Smooth muscle cell (in vitro differentiated cells): ENCODE results near the gene RASEF. TPM values are rescaled to one million over a fixed set of nuclear protein-coding genes. Genes with fewer than 3 reads are reported as not detected.

Source experiments
- DNase-seq: peaks from one replicate; lab custom pipeline; 2025; ENCODE audit not compliant: unreplicated experiment; lab: John Stamatoyannopoulos, UW
- H2AFZ ChIP-seq: fragments of 200-600 bp; sonication (generic); 2 replicates; pipeline ENCODE4 v1.6.0; 2016; ENCODE audit warnings: antibody characterized with exemption, low read depth, mild to moderate bottlenecking
- H3F3A ChIP-seq: fragments of 200-600 bp; sonication (generic); 2 replicates; pipeline ENCODE4 v1.6.0; 2017; ENCODE audit warnings: antibody characterized with exemption, low read depth
- H3K27ac ChIP-seq: fragments of 200-600 bp; sonication (generic); 2 replicates; pipeline ENCODE4 v1.5.1; 2016; ENCODE audit warnings: low read depth, mild to moderate bottlenecking
- H3K27me3 ChIP-seq: fragments of 200-600 bp; sonication (generic); 2 replicates; pipeline ENCODE4 v1.6.1; 2016; ENCODE audit warnings: low read depth, mild to moderate bottlenecking
- H3K36me3 ChIP-seq: fragments of 200-600 bp; sonication (generic); 2 replicates; pipeline ENCODE4 v1.5.1; 2016; ENCODE audit warnings: low read depth
- H3K4me1 ChIP-seq: fragments of 200-600 bp; sonication (generic); 2 replicates; pipeline ENCODE4 v1.5.1; 2016; ENCODE audit warnings: low read depth
- H3K4me2 ChIP-seq: fragments of 200-600 bp; sonication (generic); 2 replicates; pipeline ENCODE4 v1.6.0; 2016; ENCODE audit warnings: mild to moderate bottlenecking
- H3K4me3 ChIP-seq: fragments of 200-600 bp; sonication (generic); 2 replicates; pipeline ENCODE4 v1.5.1; 2016; ENCODE audit warnings: mild to moderate bottlenecking
- H3K79me2 ChIP-seq: fragments of 200-600 bp; sonication (generic); 2 replicates; pipeline ENCODE4 v1.6.0; 2016; ENCODE audit warnings: low read depth, mild to moderate bottlenecking
- H3K9ac ChIP-seq: fragments of 200-600 bp; sonication (generic); 2 replicates; pipeline ENCODE4 v1.6.0; 2016; ENCODE audit warnings: low read depth
- H3K9me3 ChIP-seq: fragments of 200-600 bp; sonication (generic); replicated peaks from 2 replicates; pipeline ENCODE4 v1.5.1; 2016; ENCODE audit warnings: low read depth
- H4K20me1 ChIP-seq: fragments of 200-600 bp; sonication (generic); 2 replicates; pipeline ENCODE4 v1.6.0; 2016; ENCODE audit warnings: low read depth
- CTCF ChIP-seq: fragments of 200-600 bp; sonication (generic); IDR thresholded peaks from 2 replicates; pipeline ENCODE4 v1.5.1; 2017; ENCODE audit warnings: borderline replicate concordance, mild to moderate bottlenecking, antibody characterized with exemption; ENCODE audit not compliant: insufficient read depth, poor library complexity, severe bottlenecking
- WGBS: methylation state at CpG from one replicate; pipeline ENCODE4 v1.1.7; 2016; ENCODE audit warnings: low lambda C conversion rate; 5-methylcytosine and 5-hydroxymethylcytosine counted together
- polyA plus RNA-seq: library from polyadenylated mRNA; unstranded; fragments of >200 nt; fragmentation: Nextera tagmentation; extraction: Ambion mirVana; gene quantifications from 2 replicates; pipeline ENCODE4 v1.2.1, GENCODE V29; 2016
- total RNA-seq: library from RNA; depleted of rRNA; stranded (reverse); fragments of >200 nt; gene quantifications from 2 replicates; pipeline ENCODE4 v1.2.3, GENCODE V29; 2014

Gene RASEF
- total and polyA plus RNA-seq, 2 experiments from 2014 or later = 0.11 to 1.7 TPM

DNA sequence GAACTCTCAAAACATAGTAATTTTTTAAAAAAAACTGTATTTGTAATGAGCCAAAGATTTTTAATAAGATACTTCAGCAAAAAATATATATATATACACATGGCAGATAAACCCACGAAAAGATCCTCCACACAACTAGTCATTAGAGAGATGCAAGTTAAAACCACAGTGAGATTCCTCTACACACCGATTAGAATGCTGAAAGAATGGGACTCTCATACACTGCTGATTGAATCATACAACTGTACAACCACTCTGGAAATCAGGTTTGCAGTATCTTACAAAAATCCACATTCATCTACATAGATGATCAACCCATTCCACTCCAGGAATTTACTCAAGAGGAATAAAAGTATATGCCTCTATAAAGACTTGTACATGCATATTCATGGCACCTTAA is 43.7 kb downstream of the RASEF start:
- no peaks in the 10 kb centered on the region for H3K4me1 ChIP-seq
- H3K9ac ChIP-seq = no peak overlapping the region
- H4K20me1 ChIP-seq = no peaks in the 10 kb centered on the region
- no peak overlapping the region for H3K27ac ChIP-seq
- H3K36me3 ChIP-seq = no peaks in the 10 kb centered on the region
- no peak overlapping the region for H3K4me3 ChIP-seq
- 46% methylated on average over 2 of the region's 2 CpGs for WGBS
- no peak overlapping the region for H2AFZ ChIP-seq
- H3K4me2 ChIP-seq = no peak overlapping the region
- H3K9me3 ChIP-seq = no peaks in the 10 kb centered on the region
- H3F3A ChIP-seq = peaks cover 8% of the 10 kb centered on the region
- H3K79me2 ChIP-seq = no peaks in the 10 kb centered on the region
- no peak for TF ChIP-seq CTCF
- DNase-seq = no peak
- H3K27me3 ChIP-seq = peaks cover 3% of the 10 kb centered on the region

GRCh38 chr9:83015897-83016296 is 47.0 kb downstream of the RASEF start:
- H3F3A ChIP-seq = peaks cover 17% of the 10 kb centered on the region
- no peaks in the 10 kb centered on the region for H4K20me1 ChIP-seq
- peaks cover 7% of the 10 kb centered on the region for H3K4me1 ChIP-seq
- TF ChIP-seq CTCF = no peak
- 89% methylated on average over 2 of the region's 2 CpGs for WGBS
- H3K27ac ChIP-seq = no peak overlapping the region
- no peak overlapping the region for H3K4me2 ChIP-seq
- H2AFZ ChIP-seq = no peak overlapping the region
- no peak overlapping the region for H3K9ac ChIP-seq
- H3K79me2 ChIP-seq = no peaks in the 10 kb centered on the region
- no peak overlapping the region for H3K4me3 ChIP-seq
- no peaks in the 10 kb centered on the region for H3K9me3 ChIP-seq
- H3K36me3 ChIP-seq = no peaks in the 10 kb centered on the region
- no peaks in the 10 kb centered on the region for H3K27me3 ChIP-seq
- DNase-seq = no peak

GRCh38 chr9:83013867-83014605 is 48.9 kb downstream of the RASEF start:
- H3K9ac ChIP-seq = peak overlapping the region; percentile 86
- H3K4me2 ChIP-seq = peak overlapping the region; percentile 71
- H3K27me3 ChIP-seq = no peaks in the 10 kb centered on the region
- no peaks in the 10 kb centered on the region for H3K9me3 ChIP-seq
- no peaks in the 10 kb centered on the region for H4K20me1 ChIP-seq
- 11% methylated on average over 3 of the region's 3 CpGs for WGBS
- H3K79me2 ChIP-seq = no peaks in the 10 kb centered on the region
- no peak for DNase-seq
- no peak overlapping the region for H2AFZ ChIP-seq
- H3K36me3 ChIP-seq = no peaks in the 10 kb centered on the region
- no peak overlapping the region for H3K4me3 ChIP-seq
- H3K4me1 ChIP-seq = peaks cover 7% of the 10 kb centered on the region
- no peak for TF ChIP-seq CTCF
- H3K27ac ChIP-seq = peak overlapping the region; percentile 98
- peaks cover 17% of the 10 kb centered on the region for H3F3A ChIP-seq
